Right kidney (tissue), 1 donor: ENCODE results near the gene MAPRE2.
"Not testable (repeated sequence)": the region's sequence is repeated elsewhere in the genome, so short reads cannot be mapped to it uniquely, and the experiment has no call there.

ENCODE experiments used
- DNase-seq: peaks from one replicate; pipeline ENCODE4 v3.0.0-alpha.2; 2016

MAPRE2 gene

GRCh38 chr18:35122586-35123224 lies 81.5 kb downstream of the MAPRE2 start:
- no peak for DNase-seq

GRCh38 chr18:35123811-35124210 lies 82.6 kb downstream of the MAPRE2 start:
- DNase-seq: no peak

GRCh38 chr18:35127201-35127600 lies 86.0 kb downstream of the MAPRE2 start:
- no peak for DNase-seq

GRCh38 chr18:35128675-35129074 lies 87.5 kb downstream of the MAPRE2 start:
- DNase-seq: no peak

- no peak for DNase-seq
These were observed 89.0 kb downstream of the MAPRE2 start for GRCh38 chr18:35130236-35130635.

- no peak for DNase-seq
These were observed 90.3 kb downstream of the MAPRE2 start for GRCh38 chr18:35131387-35132020.

GRCh38 chr18:35132021-35132902 lies 91.0 kb downstream of the MAPRE2 start:
- no peak for DNase-seq

- DNase-seq: no peak
These were observed 93.0 kb downstream of the MAPRE2 start for GRCh38 chr18:35134190-35134730.

GRCh38 chr18:35134791-35135531 lies 93.7 kb downstream of the MAPRE2 start:
- DNase-seq: no peak

- DNase-seq: no peak
These were observed 95.0 kb downstream of the MAPRE2 start for GRCh38 chr18:35136248-35136647.

GRCh38 chr18:35136885-35137284 lies 95.7 kb downstream of the MAPRE2 start:
- DNase-seq: no peak

- DNase-seq: no peak
These were observed 96.4 kb downstream of the MAPRE2 start for GRCh38 chr18:35137632-35138031.

- no peak for DNase-seq
These were observed 97.6 kb downstream of the MAPRE2 start for GRCh38 chr18:35138773-35139172.

GRCh38 chr18:35139517-35139916 lies 98.3 kb downstream of the MAPRE2 start:
- no peak for DNase-seq

GRCh38 chr18:35141077-35141476 lies 99.9 kb downstream of the MAPRE2 start:
- no peak for DNase-seq

GRCh38 chr18:35141567-35142274 lies 100.5 kb downstream of the MAPRE2 start:
- no peak for DNase-seq

GRCh38 chr18:35142275-35142615 lies 101.0 kb downstream of the MAPRE2 start:
- no peak for DNase-seq

- DNase-seq: peak; percentile 51
These were observed 102.7 kb downstream of the MAPRE2 start for GRCh38 chr18:35143622-35144596.

- no peak for DNase-seq
These were observed 103.5 kb downstream of the MAPRE2 start for GRCh38 chr18:35144698-35145097.

- DNase-seq: not testable (repeated sequence)
These were observed 109.0 kb downstream of the MAPRE2 start for GRCh38 chr18:35150195-35150594.
